AG09309 (cell line): ENCODE results near the gene IGFBP7.

Source experiments
- DNase-seq: peaks from one replicate; pipeline ENCODE4 v3.0.0-alpha.2; 2010; ENCODE audit warnings: low read depth
- H3K4me3 ChIP-seq: 2 replicates; pipeline ENCODE4 v1.5.1; 2011; ENCODE audit warnings: mild to moderate bottlenecking, low read depth, low read length, moderate library complexity; ENCODE audit not compliant: control insufficient read depth
- CTCF ChIP-seq: IDR thresholded peaks from 2 replicates; pipeline ENCODE4 v1.5.1; 2011; ENCODE audit warnings: mild to moderate bottlenecking, low read depth, low read length, inconsistent platforms; ENCODE audit not compliant: insufficient read depth, control insufficient read depth; ENCODE audit errors: missing control alignments

IGFBP7 gene

GRCh38 chr4:57124145-57124544 lies 14.0 kb upstream of the IGFBP7 start:
- H3K4me3 ChIP-seq, result no peak overlapping the region
- DNase-seq, result no peak
- TF ChIP-seq CTCF, result no peak

- DNase-seq, result no peak
- no peak overlapping the region for H3K4me3 ChIP-seq
- no peak for TF ChIP-seq CTCF
Observed at GRCh38 chr4:57122959-57123358, 12.8 kb upstream of the IGFBP7 start.

GRCh38 chr4:57119054-57119651 lies 9.0 kb upstream of the IGFBP7 start:
- peak overlapping the region; percentile 27 for H3K4me3 ChIP-seq
- no peak for TF ChIP-seq CTCF
- peak; percentile 90 for DNase-seq

- no peak for DNase-seq
- no peak for TF ChIP-seq CTCF
- H3K4me3 ChIP-seq, result no peak overlapping the region
Observed at GRCh38 chr4:57117491-57117890, 7.3 kb upstream of the IGFBP7 start.

GRCh38 chr4:57116245-57116644 lies 6.1 kb upstream of the IGFBP7 start:
- no peak for TF ChIP-seq CTCF
- DNase-seq, result no peak
- H3K4me3 ChIP-seq, result no peak overlapping the region

GRCh38 chr4:57114973-57115372 lies 4.8 kb upstream of the IGFBP7 start:
- TF ChIP-seq CTCF, result no peak
- H3K4me3 ChIP-seq, result no peak overlapping the region
- DNase-seq, result no peak

- no peak for TF ChIP-seq CTCF
- DNase-seq, result no peak
- no peak overlapping the region for H3K4me3 ChIP-seq
Observed at GRCh38 chr4:57113870-57114269, 3.7 kb upstream of the IGFBP7 start.
